ENCODE data around the gene HADHA.

The HADHA gene

DNA sequence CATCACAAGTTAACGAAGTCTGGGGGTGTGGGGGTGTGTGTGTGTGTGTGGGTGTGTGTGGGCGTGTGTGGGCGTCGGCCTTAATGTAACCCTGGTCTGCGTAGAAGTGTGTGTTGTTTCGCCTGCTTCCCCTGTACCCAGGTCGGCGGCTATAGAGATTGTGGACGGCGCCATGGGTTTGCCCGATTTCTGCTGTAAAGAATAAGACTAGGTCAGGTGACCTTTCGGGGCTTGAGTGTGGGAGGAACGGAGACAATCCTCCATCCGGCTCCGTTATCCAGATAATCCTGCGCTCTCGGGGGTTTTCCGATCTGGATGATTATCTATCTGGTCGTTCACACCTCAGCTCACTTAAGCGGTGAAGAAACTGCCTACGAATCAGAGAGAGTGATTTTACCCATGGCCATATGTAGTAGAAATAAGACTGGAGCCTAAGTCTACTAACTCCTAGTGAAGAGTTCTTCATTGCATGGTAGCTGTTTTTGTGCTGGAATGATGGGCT is 850 bp upstream of the HADHA start:
- peak; percentile 1 for DNase-seq (ENCODE audit: low read depth, low spot score)

GRCh38 chr2:26243470-26244308 is 743 bp downstream of the HADHA start:
- DNase-seq (ENCODE audit: low read depth, low spot score), result no peak

GRCh38 chr2:26241928-26242436 is 2.5 kb downstream of the HADHA start:
- DNase-seq (ENCODE audit: low read depth, low spot score), result no peak

DNA sequence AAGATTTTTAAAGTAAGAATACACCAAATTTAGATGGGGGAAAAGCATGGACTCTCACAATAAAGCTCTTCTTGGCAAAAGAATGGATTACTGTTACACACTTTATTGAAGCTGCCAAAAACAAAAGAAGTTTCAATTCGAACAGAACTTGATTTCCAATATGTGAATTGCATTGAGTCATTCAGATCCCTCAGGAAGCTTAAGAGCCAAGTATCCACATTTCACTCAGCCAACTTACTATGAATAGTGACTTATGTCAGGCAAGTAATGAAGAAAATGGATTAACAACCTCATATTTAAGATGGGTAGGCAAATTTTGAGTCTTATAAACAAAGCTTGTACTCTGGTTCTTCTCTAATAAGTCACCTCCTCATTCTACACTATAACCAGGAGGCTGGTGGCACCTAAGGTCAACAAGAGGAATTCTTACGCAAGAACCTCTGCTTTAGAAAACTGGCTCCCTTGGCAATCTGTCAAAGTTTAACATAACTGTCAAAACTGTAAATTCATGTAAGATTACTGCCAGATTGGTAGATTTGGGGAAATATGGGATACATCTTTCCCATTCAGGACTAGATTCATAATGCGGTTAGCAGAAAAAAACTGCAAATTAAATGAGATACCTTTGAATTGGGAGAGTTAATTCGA is 6.0 kb downstream of the HADHA start:
- DNase-seq (ENCODE audit: low read depth, low spot score), result no peak

GRCh38 chr2:26237868-26238267 is 6.6 kb downstream of the HADHA start:
- no peak for DNase-seq (ENCODE audit: low read depth, low spot score)

GRCh38 chr2:26235089-26235488 is 9.3 kb downstream of the HADHA start:
- no peak for DNase-seq (ENCODE audit: low read depth, low spot score)

GRCh38 chr2:26230806-26231205 is 13.6 kb downstream of the HADHA start:
- no peak for DNase-seq (ENCODE audit: low read depth, low spot score)

DNA sequence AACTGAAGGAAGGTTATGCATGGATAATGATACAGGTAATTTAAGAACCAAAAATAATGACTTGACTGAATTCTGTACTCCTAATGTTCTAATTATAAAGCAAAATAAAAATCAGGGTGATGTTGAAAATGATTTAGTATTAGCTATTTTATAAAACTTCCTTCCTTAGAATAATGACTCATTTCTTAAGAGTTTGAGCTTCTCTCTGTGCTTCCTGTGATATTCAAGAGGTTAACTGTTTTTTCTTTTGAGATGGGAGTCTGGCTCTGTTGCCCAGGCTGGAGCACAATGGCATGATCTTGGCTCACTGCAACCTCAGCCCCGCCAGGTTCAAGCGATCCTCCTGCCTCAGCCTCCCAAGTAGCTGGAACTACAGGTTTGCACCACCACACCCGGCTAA is 14.8 kb downstream of the HADHA start:
- no peak for DNase-seq (ENCODE audit: low read depth, low spot score)

GRCh38 chr2:26224095-26224494 is 20.3 kb downstream of the HADHA start:
- no peak for DNase-seq (ENCODE audit: low read depth, low spot score)

GRCh38 chr2:26223018-26223417 is 21.4 kb downstream of the HADHA start:
- DNase-seq (ENCODE audit: low read depth, low spot score), result no peak

DNA sequence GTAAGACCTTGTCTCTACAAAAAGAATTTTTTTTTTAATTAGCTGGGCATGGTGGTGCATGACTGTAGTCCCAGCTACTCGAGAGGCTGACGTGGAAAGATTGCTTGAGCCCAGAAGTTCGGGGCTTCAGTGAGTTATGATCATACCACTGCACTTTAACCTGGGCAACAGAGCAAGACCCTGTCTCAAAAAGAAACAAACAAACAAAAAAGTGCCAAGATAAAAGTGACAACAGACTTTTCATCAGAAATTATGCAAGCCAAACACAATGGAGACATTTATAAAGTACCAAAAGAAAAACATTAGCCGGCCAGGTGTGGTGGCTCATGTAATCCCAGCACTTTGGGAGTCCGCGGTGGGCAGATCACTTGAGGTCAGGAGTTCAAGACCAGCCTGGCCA is 26.7 kb downstream of the HADHA start:
- no peak for DNase-seq (ENCODE audit: low read depth, low spot score)

DNA sequence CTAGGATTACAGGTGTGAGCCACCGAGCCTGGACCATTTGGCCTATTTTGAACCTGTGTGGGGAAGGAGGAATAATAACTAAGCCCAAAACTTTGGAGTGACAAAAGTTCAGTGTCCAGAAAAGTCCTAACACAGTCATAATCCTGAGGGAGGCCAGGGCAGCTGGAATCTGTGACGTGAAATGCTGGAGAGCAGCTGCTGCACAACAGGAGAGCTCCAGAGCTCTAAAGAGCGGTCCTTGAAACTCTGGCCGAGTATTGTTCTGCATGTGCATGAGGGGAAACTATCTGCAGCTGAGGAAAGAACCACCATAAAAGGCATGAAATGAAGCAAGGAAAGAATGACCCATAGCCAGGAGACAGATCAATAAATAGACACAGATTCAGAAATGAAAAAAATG is 27.8 kb downstream of the HADHA start:
- no peak for DNase-seq (ENCODE audit: low read depth, low spot score)

DNA sequence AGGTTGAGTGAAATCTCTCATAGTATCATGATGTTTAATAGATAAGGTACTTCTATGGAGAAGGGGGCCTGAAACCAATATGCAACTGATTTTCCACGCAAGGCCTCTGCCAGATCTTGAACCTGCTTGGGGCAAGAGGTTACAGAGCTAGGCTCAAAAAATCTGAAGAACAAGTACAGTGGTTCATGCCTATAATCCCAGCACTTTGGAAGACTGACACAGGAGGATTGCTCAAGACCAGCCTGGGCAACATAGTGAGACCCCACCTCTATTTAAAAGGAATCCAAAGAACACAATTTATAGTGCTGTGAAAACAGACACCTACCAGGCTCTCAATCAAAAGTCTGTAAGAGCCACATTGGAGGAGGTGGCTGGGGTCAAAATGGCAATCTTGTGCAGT is 28.6 kb downstream of the HADHA start:
- no peak for DNase-seq (ENCODE audit: low read depth, low spot score)

DNA sequence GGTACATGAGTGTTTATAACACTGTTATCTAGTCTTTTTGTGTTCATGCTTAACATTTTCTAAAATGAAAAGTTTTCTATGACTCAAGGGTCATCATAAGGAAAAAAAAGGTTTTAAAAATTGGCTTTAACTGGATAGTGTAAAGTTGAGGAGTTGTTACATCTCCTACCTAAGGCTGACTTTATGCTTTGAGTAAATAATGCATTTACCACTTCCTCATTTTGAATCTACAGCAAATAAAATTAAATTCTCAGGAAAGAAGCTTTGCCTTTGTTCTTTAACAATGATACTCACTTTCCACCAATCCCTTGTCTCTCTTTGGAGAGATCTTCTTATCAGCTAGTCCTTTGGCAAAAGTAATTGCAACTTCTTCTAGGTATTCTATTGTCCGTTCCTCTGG is 29.7 kb downstream of the HADHA start:
- no peak for DNase-seq (ENCODE audit: low read depth, low spot score)

- DNase-seq (ENCODE audit: low read depth, low spot score), result no peak
These were observed 32.4 kb downstream of the HADHA start for GRCh38 chr2:26212011-26212410.

- DNase-seq (ENCODE audit: low read depth, low spot score), result no peak
These were observed 40.5 kb downstream of the HADHA start for GRCh38 chr2:26203906-26204305.

GRCh38 chr2:26202981-26203490 is 41.4 kb downstream of the HADHA start:
- no peak for DNase-seq (ENCODE audit: low read depth, low spot score)

DNA sequence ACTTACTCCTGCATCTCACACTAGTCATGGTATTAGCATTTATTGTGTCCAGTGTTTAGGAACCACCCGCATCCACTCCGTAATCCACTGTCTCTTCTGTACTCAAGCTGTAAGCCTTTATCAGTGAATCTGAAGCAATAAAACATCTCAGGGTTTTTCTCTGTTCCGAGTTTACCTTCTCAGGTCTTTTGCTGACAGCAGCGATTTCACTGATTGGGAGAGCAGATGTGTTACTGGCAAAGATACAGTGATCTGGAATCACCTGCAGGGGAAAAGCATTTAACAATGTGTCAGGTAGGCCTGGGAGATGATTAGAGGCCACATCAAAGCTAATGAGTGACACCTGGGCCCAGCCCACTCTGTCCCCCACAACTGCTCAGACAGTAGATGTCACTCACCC is 46.9 kb downstream of the HADHA start:
- no peak for DNase-seq (ENCODE audit: low read depth, low spot score)

DNA sequence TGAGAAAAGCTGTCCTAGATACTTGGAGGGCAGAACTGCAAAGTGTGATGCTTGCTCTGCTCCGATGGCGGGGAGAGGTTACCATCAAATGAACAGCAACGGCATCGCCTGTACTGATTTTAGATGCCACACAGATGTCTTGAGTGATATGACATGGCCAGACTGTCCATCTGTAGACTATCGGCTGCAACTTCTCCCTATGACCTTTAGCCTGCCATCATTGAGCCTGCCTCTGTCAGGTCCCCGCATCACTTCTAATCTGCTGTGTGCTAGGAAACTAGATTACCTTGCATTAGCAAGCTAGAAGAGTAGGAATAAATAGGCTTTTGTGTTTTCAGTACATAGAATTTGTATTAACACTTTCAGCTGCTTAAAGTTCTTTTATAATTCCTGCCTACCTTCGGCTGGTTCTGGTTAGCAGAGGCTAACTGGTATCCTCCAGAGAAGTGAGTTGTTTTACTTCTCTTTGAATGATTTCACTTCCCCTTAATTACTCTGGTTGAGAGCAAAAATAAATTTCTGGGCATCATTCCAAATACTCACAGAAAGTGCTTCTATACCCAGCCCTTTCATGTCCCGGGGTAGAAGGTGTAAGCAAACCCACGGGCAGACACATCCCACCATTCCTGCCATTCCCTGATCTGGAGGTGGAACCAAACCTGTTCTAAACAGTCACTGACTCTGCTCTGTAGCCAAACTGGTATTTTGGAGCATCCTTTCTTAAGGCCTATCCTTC is 47.6 kb downstream of the HADHA start:
- no peak for DNase-seq (ENCODE audit: low read depth, low spot score)

DNA sequence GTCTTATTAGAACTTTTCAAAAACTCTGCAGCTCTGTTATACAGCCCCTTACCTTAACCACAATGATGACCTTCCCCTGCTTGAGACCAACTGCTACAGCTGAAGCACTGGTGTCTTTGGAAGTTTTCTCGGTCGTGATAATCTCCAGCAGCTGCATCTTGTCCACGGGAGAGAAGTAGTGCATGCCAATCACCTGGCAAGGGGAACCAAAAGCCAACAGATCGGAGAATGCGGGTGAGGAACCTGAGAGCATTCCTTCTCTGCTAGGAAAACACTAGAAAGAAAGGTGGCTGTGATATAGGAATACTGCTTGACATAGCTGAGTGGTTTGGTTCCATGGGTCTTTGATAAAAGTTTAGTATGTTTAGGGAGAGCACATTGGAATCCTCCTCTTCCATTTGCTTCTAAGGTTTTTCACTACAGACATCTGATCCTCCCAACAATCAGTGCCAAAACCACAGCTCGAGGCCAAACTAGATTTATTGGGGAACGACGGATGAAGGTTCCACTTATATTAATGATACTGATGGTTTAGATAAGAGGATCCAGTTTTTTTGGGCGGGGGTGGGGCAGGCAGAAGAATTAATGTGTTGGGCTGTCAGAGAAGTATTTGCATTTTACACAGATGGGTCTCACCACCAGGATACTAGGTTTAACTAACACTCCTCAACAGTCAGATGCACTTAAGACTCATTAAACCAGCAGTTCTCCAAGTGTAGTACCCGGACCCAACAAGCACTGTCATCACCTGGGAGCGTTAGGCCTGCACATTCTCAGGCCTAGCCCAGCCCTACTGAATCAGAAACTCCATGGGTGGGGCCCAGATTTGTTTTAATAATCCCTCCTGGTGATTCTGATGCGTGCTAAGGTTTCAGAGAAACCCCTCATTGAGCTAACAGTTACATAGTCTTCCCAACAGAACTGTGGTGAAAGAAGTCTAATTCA is 49.1 kb downstream of the HADHA start:
- DNase-seq (ENCODE audit: low read depth, low spot score), result no peak
